Measurements from ENCODE around the gene ASMT.

ASMT gene

GRCh38 chrX:1598021-1598875 lies 16.6 kb upstream of the ASMT start:
- TF ChIP-seq CTCF (conservative IDR thresholded peaks at IDR 0.05; ENCODE audit: control insufficient read depth, insufficient read depth, low read depth, low read length) = no peak
- H3K4me3 ChIP-seq (ENCODE audit: control insufficient read depth, low read depth, low read length) = no peak overlapping the region
- no peak for DNase-seq (ENCODE audit: low read depth)

GRCh38 chrX:1598876-1599790 lies 15.7 kb upstream of the ASMT start:
- no peak for DNase-seq (ENCODE audit: low read depth)
- H3K4me3 ChIP-seq (ENCODE audit: control insufficient read depth, low read depth, low read length) = no peak overlapping the region
- no peak for TF ChIP-seq CTCF (conservative IDR thresholded peaks at IDR 0.05; ENCODE audit: control insufficient read depth, insufficient read depth, low read depth, low read length)

GRCh38 chrX:1599791-1600405 lies 15.0 kb upstream of the ASMT start:
- DNase-seq (ENCODE audit: low read depth) = no peak

GRCh38 chrX:1600406-1601050 lies 14.3 kb upstream of the ASMT start:
- TF ChIP-seq CTCF (conservative IDR thresholded peaks at IDR 0.05; ENCODE audit: control insufficient read depth, insufficient read depth, low read depth, low read length) = no peak
- DNase-seq (ENCODE audit: low read depth) = no peak
- H3K4me3 ChIP-seq (ENCODE audit: control insufficient read depth, low read depth, low read length) = no peak overlapping the region

More at GRCh38 chrX:1599791-1600405, 15.0 kb upstream of the ASMT start:
- TF ChIP-seq CTCF (conservative IDR thresholded peaks at IDR 0.05; ENCODE audit: control insufficient read depth, insufficient read depth, low read depth, low read length) = no peak
- H3K4me3 ChIP-seq (ENCODE audit: control insufficient read depth, low read depth, low read length) = no peak overlapping the region

- no peak overlapping the region for H3K4me3 ChIP-seq (ENCODE audit: control insufficient read depth, low read depth, low read length)
- no peak for DNase-seq (ENCODE audit: low read depth)
- no peak for TF ChIP-seq CTCF (conservative IDR thresholded peaks at IDR 0.05; ENCODE audit: control insufficient read depth, insufficient read depth, low read depth, low read length)
Observed at GRCh38 chrX:1601051-1601767, 13.7 kb upstream of the ASMT start.

- no peak for TF ChIP-seq CTCF (conservative IDR thresholded peaks at IDR 0.05; ENCODE audit: control insufficient read depth, insufficient read depth, low read depth, low read length)
- no peak for DNase-seq (ENCODE audit: low read depth)
Observed at GRCh38 chrX:1601768-1602085, 13.1 kb upstream of the ASMT start.

More at GRCh38 chrX:1601768-1602085, 13.1 kb upstream of the ASMT start:
- H3K4me3 ChIP-seq (ENCODE audit: control insufficient read depth, low read depth, low read length) = no peak overlapping the region

Measured in fibroblast of mammary gland (primary cell).